ENCODE results near the gene PI3.

Gene PI3

GRCh38 chr20:45163083-45163803 lies 11.5 kb upstream of the PI3 start:
- TF ChIP-seq ZNF274 (IDR thresholded peaks at IDR 0.05; ENCODE audit: low read depth, low read length), result no peak
- H3K4me3 ChIP-seq (ENCODE audit: low read length), result no peak overlapping the region

- no peak overlapping the region for H3K4me3 ChIP-seq (ENCODE audit: low read length)
- TF ChIP-seq ZNF274 (IDR thresholded peaks at IDR 0.05; ENCODE audit: low read depth, low read length), result no peak
Measured at GRCh38 chr20:45164906-45165305, 9.8 kb upstream of the PI3 start.

- no peak for TF ChIP-seq ZNF274 (IDR thresholded peaks at IDR 0.05; ENCODE audit: low read depth, low read length)
- H3K4me3 ChIP-seq (ENCODE audit: low read length), result no peak overlapping the region
Measured at GRCh38 chr20:45173522-45173921, 1.2 kb upstream of the PI3 start.

GRCh38 chr20:45176526-45177267 lies 2.0 kb downstream of the PI3 start:
- TF ChIP-seq ZNF274 (IDR thresholded peaks at IDR 0.05; ENCODE audit: low read depth, low read length), result no peak
- H3K4me3 ChIP-seq (ENCODE audit: low read length), result no peak overlapping the region

- H3K4me3 ChIP-seq (ENCODE audit: low read length), result no peak overlapping the region
- no peak for TF ChIP-seq ZNF274 (IDR thresholded peaks at IDR 0.05; ENCODE audit: low read depth, low read length)
Measured at GRCh38 chr20:45179166-45179565, 4.5 kb downstream of the PI3 start.

- no peak overlapping the region for H3K4me3 ChIP-seq (ENCODE audit: low read length)
- no peak for TF ChIP-seq ZNF274 (IDR thresholded peaks at IDR 0.05; ENCODE audit: low read depth, low read length)
Measured at GRCh38 chr20:45181639-45182038, 6.9 kb downstream of the PI3 start.

GRCh38 chr20:45183084-45183483 lies 8.4 kb downstream of the PI3 start:
- no peak for TF ChIP-seq ZNF274 (IDR thresholded peaks at IDR 0.05; ENCODE audit: low read depth, low read length)
- no peak overlapping the region for H3K4me3 ChIP-seq (ENCODE audit: low read length)

- TF ChIP-seq ZNF274 (IDR thresholded peaks at IDR 0.05; ENCODE audit: low read depth, low read length), result no peak
- H3K4me3 ChIP-seq (ENCODE audit: low read length), result no peak overlapping the region
Measured at GRCh38 chr20:45187693-45188092, 13.0 kb downstream of the PI3 start.

- TF ChIP-seq ZNF274 (IDR thresholded peaks at IDR 0.05; ENCODE audit: low read depth, low read length), result no peak
- H3K4me3 ChIP-seq (ENCODE audit: low read length), result no peak overlapping the region
Measured at GRCh38 chr20:45189067-45189609, 14.4 kb downstream of the PI3 start.

- H3K4me3 ChIP-seq (ENCODE audit: low read length), result no peak overlapping the region
- no peak for TF ChIP-seq ZNF274 (IDR thresholded peaks at IDR 0.05; ENCODE audit: low read depth, low read length)
Measured at GRCh38 chr20:45189861-45190260, 15.2 kb downstream of the PI3 start.

- no peak overlapping the region for H3K4me3 ChIP-seq (ENCODE audit: low read length)
- TF ChIP-seq ZNF274 (IDR thresholded peaks at IDR 0.05; ENCODE audit: low read depth, low read length), result no peak
Measured at GRCh38 chr20:45191926-45192325, 17.2 kb downstream of the PI3 start.

GRCh38 chr20:45193331-45193730 lies 18.6 kb downstream of the PI3 start:
- no peak overlapping the region for H3K4me3 ChIP-seq (ENCODE audit: low read length)
- no peak for TF ChIP-seq ZNF274 (IDR thresholded peaks at IDR 0.05; ENCODE audit: low read depth, low read length)

- no peak for TF ChIP-seq ZNF274 (IDR thresholded peaks at IDR 0.05; ENCODE audit: low read depth, low read length)
- no peak within 1 kb of the TSS for H3K4me3 ChIP-seq (ENCODE audit: low read length)
Measured at GRCh38 chr20:45206725-45207124, 32.0 kb downstream of the PI3 start, which contains the start of gene SEMG1. SEMG1 (plus strand) TSS chr20:45207033; CDS start chr20:45207054, 21 bp downstream.

GRCh38 chr20:45209924-45210323 lies 35.2 kb downstream of the PI3 start:
- no peak overlapping the region for H3K4me3 ChIP-seq (ENCODE audit: low read length)
- no peak for TF ChIP-seq ZNF274 (IDR thresholded peaks at IDR 0.05; ENCODE audit: low read depth, low read length)
